ENCODE results near the gene CCT5.
A peak's percentile ranks its signal among the peaks of the same experiment; 100 is the strongest.

DNA sequence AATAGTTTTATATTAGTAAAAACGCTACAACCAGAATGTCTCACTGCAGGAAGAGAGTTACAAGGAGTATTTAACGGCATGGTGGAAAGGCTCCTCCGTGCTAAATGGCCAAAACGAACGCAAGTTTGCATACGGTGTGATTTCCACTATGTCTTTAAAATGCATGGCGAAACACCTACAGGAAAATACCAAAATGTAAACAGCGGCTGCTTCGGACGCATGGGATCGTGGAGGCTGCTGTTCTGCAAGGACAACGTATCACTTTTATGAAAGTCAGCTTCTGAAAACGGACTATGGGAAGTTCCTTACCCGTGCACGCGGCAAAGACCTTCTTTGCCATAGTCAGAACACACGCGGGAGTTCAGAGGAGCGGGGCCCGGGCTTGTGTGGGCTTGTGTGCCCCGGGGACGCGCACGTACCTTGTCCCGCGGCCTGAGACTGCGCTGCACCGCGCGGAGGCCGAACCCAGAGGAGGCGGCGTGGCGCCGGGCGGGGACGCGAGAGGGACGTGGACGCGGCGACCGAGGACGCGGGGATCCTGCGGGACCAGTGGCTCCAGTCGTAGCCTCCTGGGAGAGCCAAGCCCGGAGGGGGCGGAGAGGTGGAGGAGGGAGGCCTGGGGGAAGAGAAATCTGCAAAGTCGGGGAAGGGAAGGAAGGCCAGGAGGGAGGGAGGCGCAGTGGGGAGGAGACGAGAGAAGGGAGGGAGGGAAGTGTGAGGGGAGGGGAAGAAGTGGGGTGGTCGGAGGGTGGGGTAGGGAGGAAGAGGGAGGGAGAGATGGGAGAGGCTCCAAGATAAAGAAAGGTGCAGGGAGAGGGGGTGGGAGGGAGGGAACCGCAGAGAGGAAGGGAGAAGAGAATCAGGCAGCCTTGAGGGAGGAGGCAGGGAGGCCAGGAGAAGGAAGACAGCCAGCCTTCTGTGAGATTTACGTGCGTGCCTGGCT, 57.4 kb downstream of the CCT5 start, which contains the start of gene CMBL:
- TF ChIP-seq, protein P1, sequence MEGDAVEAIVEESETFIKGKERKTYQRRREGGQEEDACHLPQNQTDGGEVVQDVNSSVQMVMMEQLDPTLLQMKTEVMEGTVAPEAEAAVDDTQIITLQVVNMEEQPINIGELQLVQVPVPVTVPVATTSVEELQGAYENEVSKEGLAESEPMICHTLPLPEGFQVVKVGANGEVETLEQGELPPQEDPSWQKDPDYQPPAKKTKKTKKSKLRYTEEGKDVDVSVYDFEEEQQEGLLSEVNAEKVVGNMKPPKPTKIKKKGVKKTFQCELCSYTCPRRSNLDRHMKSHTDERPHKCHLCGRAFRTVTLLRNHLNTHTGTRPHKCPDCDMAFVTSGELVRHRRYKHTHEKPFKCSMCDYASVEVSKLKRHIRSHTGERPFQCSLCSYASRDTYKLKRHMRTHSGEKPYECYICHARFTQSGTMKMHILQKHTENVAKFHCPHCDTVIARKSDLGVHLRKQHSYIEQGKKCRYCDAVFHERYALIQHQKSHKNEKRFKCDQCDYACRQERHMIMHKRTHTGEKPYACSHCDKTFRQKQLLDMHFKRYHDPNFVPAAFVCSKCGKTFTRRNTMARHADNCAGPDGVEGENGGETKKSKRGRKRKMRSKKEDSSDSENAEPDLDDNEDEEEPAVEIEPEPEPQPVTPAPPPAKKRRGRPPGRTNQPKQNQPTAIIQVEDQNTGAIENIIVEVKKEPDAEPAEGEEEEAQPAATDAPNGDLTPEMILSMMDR (IDR thresholded peaks at IDR 0.05), result no peak
- peak; percentile 74 to 81 for TF ChIP-seq POLR2A (IDR thresholded peaks at IDR 0.05)
